SK-N-SH treated with all-trans-retinoic acid at 6 μM for 48 hours (cell line): ENCODE data around the gene CIZ1.

Experiments
- ARNTL ChIP-seq: fragments of 450-650 bp; formaldehyde crosslinking; IDR thresholded peaks from 2 replicates; pipeline ENCODE4 v1.5.0; 2020; ENCODE audit warnings: low read depth, mild to moderate bottlenecking, moderate library complexity, borderline replicate concordance
- ISL1 ChIP-seq: fragments of 250-450 bp; sonication (Bioruptor Pico); IDR thresholded peaks from 2 replicates; pipeline ENCODE4 v2.1.2; 2022; ENCODE audit warnings: mild to moderate bottlenecking, moderate library complexity
- ZC3H10 ChIP-seq: fragments of 250-450 bp; sonication (Bioruptor Pico); IDR thresholded peaks from 2 replicates; pipeline ENCODE4 v1.5.1; 2021; ENCODE audit warnings: mild to moderate bottlenecking, moderate library complexity
- ZFP3 ChIP-seq: fragments of 250-450 bp; sonication (Bioruptor Pico); IDR thresholded peaks from 2 replicates; pipeline ENCODE4 v1.5.0; 2020; ENCODE audit warnings: mild to moderate bottlenecking, moderate library complexity
- ZFP30 ChIP-seq: fragments of 450-650 bp; formaldehyde crosslinking; IDR thresholded peaks from 2 replicates; pipeline ENCODE4 v1.5.0; 2022; ENCODE audit warnings: mild to moderate bottlenecking, moderate library complexity
- ZNF565 ChIP-seq: fragments of 450-650 bp; formaldehyde crosslinking; conservative IDR thresholded peaks from 2 replicates; pipeline ENCODE4 v1.5.0; 2020; ENCODE audit warnings: low read depth, mild to moderate bottlenecking, moderate library complexity
- ZNF8 ChIP-seq: fragments of 450-650 bp; formaldehyde crosslinking; IDR thresholded peaks from 2 replicates; pipeline ENCODE4 v1.5.0; 2020; ENCODE audit warnings: mild to moderate bottlenecking, moderate library complexity
- TF ChIP-seq, protein P1 (sequence below): fragments of 250-450 bp; sonication (Bioruptor Pico); IDR thresholded peaks from 2 replicates; pipeline ENCODE4 v1.8.0; 2020; ENCODE audit warnings: mild to moderate bottlenecking, moderate library complexity, borderline replicate concordance

DNA sequence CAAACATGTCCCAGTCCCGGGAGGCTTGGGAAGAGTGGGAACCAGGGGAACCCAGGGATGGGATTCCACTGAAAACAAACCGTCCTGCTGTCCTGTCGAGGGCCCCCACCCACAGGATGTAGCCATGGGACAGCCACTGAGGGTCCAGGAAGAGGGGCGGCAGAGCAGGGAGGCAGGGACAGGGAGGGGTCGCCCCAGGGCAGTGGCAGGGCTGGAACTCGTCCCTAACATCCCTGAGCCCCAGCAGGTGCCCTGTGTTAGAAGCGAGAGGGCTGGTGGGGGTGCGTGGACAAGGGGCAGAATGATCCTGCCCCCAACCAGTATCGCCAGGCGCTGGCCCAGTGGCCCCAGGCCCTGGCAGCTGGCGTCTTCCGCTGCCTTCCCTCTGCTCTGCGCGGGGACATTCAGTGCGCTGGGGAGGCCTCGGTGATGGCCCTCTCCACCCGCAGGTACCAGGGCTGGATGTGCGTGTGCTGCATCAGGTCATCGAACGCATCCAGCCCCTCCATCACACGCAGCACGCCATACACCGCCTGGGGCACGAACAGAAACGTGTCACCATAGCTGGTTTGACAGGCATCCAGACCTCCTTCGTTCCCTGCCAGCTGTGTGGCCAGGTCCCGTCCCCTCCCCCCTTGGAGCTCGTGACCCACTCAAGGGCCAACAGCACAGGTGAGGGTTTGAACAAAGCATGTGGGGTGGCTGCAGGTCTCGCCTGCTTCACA, 70.5 kb downstream of the CIZ1 start:
- no peak for TF ChIP-seq ZFP3 (CRISPR knock-in tag)
- TF ChIP-seq ZFP30 (CRISPR knock-in tag): no peak
- TF ChIP-seq ZNF8 (CRISPR knock-in tag): no peak
- TF ChIP-seq, protein P1, sequence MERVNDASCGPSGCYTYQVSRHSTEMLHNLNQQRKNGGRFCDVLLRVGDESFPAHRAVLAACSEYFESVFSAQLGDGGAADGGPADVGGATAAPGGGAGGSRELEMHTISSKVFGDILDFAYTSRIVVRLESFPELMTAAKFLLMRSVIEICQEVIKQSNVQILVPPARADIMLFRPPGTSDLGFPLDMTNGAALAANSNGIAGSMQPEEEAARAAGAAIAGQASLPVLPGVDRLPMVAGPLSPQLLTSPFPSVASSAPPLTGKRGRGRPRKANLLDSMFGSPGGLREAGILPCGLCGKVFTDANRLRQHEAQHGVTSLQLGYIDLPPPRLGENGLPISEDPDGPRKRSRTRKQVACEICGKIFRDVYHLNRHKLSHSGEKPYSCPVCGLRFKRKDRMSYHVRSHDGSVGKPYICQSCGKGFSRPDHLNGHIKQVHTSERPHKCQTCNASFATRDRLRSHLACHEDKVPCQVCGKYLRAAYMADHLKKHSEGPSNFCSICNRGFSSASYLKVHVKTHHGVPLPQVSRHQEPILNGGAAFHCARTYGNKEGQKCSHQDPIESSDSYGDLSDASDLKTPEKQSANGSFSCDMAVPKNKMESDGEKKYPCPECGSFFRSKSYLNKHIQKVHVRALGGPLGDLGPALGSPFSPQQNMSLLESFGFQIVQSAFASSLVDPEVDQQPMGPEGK (CRISPR knock-in tag): no peak
- TF ChIP-seq ZC3H10 (CRISPR knock-in tag): no peak
- no peak for TF ChIP-seq ISL1 (CRISPR knock-in tag)
- no peak for TF ChIP-seq ARNTL (CRISPR knock-in tag)
- TF ChIP-seq ZNF565 (CRISPR knock-in tag): no peak
